Esophagus squamous epithelium (tissue), 5 donors: Measurements from ENCODE around the gene SGSH. TPM values are rescaled to one million over a fixed set of nuclear protein-coding genes. Genes with fewer than 3 reads are reported as not detected.
A peak's percentile ranks its signal among the peaks of the same experiment; 100 is the strongest.

Experiments used
- DNase-seq: peaks from one replicate; lab custom pipeline; 2025; lab: John Stamatoyannopoulos, UW
- H3K27ac ChIP-seq, 4 donors: fragments of 200-600 bp; sonication (generic); one replicate each; pipeline ENCODE4 v1.5.1; 2016 to 2019; ENCODE audit warnings: mild to moderate bottlenecking in 1 of 4
- H3K27me3 ChIP-seq, 4 donors: fragments of 200-600 bp; sonication (generic); 1 replicate in 3 of 4; 2 replicates in 1 of 4; pipeline versions ENCODE4 v1.5.1 to v1.6.0; 2017 to 2021; ENCODE audit warnings: antibody characterized with exemption in 1 of 4
- H3K36me3 ChIP-seq, 3 donors: fragments of 200-600 bp; sonication (generic); one replicate each; pipeline ENCODE4 v1.5.1; 2016 to 2019
- H3K4me1 ChIP-seq, 3 donors: fragments of 200-600 bp; sonication (generic); one replicate each; pipeline ENCODE4 v1.5.1; 2017 to 2019
- H3K4me3 ChIP-seq, 4 donors: fragments of 200-600 bp; sonication (generic); 1 replicate in 3 of 4; 2 replicates in 1 of 4; pipeline ENCODE4 v1.5.1; 2016 to 2019; ENCODE audit warnings: mild to moderate bottlenecking in 2 of 4, moderate library complexity in 1 of 4
- H3K9me3 ChIP-seq, 3 donors: fragments of 200-600 bp; sonication (generic); one replicate each; pipeline ENCODE4 v1.5.1; 2016 to 2019
- CTCF ChIP-seq, 6 experiments: fragments of 450-650 bp in 4 of 6; fragments of 200-600 bp in 2 of 6; sonication (generic) in 2 of 6; IDR thresholded peaks; one replicate each; pipeline ENCODE4 v1.5.1; 2016 to 2019; ENCODE audit warnings: antibody characterized with exemption in 6 of 6, mild to moderate bottlenecking in 4 of 6, moderate library complexity in 4 of 6
- POLR2A ChIP-seq, 4 donors: fragments of 450-650 bp; IDR thresholded peaks; one replicate each; pipeline ENCODE4 v1.6.1; 2017; ENCODE audit warnings: antibody characterized with exemption in 4 of 4, mild to moderate bottlenecking in 4 of 4, moderate library complexity in 3 of 4
- WGBS, 2 donors: methylation state at CpG; one replicate each; pipeline ENCODE4 v1.1.5; 2018; 5-methylcytosine and 5-hydroxymethylcytosine counted together
- intact Hi-C: fragments of 100-400 bp; cut with DNase I; formaldehyde crosslinking; loops from one replicate; pipeline ENCODE4 v1.15.0; 2022
- total RNA-seq, 4 donors: library from RNA; depleted of rRNA; stranded (reverse); fragments of >200 nt; gene quantifications; one replicate each; pipeline ENCODE4 v1.1.0, GENCODE V29; 2016
- donor health status: DM: yes; HTN: yes; CAD: no.

SGSH gene
- total RNA-seq, 4 donors from 2014 or later: 8.7 to 18.7 (median 12.9) TPM

- intact Hi-C loops: no loop called here
These were observed 43.4 kb downstream of the SGSH start for GRCh38 chr17:80176757-80177156.

GRCh38 chr17:80173916-80174315, 46.2 kb downstream of the SGSH start:
- Histone ChIP-seq H3K27me3 (no peaks in the 10 kb centered on the region), H3K4me1 (peaks cover 0 to 26% (median 8%) of the 10 kb centered on the region in 3 donors), H3K9me3 (no peaks in the 10 kb centered on the region), H3K4me3 (no peak overlapping the region), H3K27ac (no peak overlapping the region), H3K36me3 (peaks cover 0 to 8% (median 0%) of the 10 kb centered on the region in 3 donors)
- 81 to 96% methylated on average over 5 to 6 of the region's 6 CpGs for WGBS, 2 donors
- DNase-seq: no peak
- intact Hi-C loops: no loop called here
- TF ChIP-seq POLR2A (IDR thresholded peaks at IDR 0.05) (no peak), CTCF (IDR thresholded peaks at IDR 0.05) (no peak)

More at GRCh38 chr17:80176757-80177156, 43.4 kb downstream of the SGSH start:
- H3K4me3 ChIP-seq: no peak overlapping the region
- no peak for DNase-seq
- H3K27ac ChIP-seq: no peak overlapping the region
- H3K9me3 ChIP-seq: no peaks in the 10 kb centered on the region
- 83 to 91% methylated on average over 8 to 9 of the region's 11 CpGs for WGBS, 2 donors
- no peaks in the 10 kb centered on the region for H3K27me3 ChIP-seq
- peaks cover 0 to 10% (median 8%) of the 10 kb centered on the region in 3 donors for H3K4me1 ChIP-seq
- TF ChIP-seq CTCF (IDR thresholded peaks at IDR 0.05): no peak
- no peak for TF ChIP-seq POLR2A (IDR thresholded peaks at IDR 0.05)
- peaks cover 0 to 22% (median 0%) of the 10 kb centered on the region in 3 donors for H3K36me3 ChIP-seq

DNA sequence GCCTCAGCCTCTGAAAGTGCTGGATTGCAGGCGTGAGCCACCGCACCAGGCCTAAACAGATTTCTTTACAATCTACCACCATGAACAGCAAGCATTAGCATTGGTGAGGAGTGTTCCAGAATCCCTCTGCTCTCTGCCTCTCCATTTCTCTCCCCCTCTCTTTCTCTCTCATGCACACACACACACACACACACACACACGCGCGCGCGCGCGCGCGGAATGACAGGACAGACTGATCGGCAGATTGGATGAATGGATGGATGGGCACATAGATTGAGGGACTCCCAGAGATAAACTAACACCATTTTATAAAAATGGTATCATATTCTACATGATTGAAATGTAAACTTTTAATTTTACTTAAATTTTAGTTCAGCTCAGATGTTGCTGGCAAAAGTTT, 47.0 kb downstream of the SGSH start:
- peaks cover 0 to 32% (median 8%) of the 10 kb centered on the region in 3 donors for H3K4me1 ChIP-seq
- H3K27ac ChIP-seq: no peak overlapping the region
- TF ChIP-seq CTCF (IDR thresholded peaks at IDR 0.05) (no peak), POLR2A (IDR thresholded peaks at IDR 0.05) (no peak)
- no peaks in the 10 kb centered on the region for H3K9me3 ChIP-seq
- H3K27me3 ChIP-seq: no peaks in the 10 kb centered on the region
- 80 to 85% methylated on average over 12 of the region's 12 CpGs for WGBS, 2 donors
- H3K36me3 ChIP-seq: peaks cover 0 to 5% (median 0%) of the 10 kb centered on the region in 3 donors
- intact Hi-C loops: no loop called here
- no peak overlapping the region for H3K4me3 ChIP-seq
- no peak for DNase-seq

DNA sequence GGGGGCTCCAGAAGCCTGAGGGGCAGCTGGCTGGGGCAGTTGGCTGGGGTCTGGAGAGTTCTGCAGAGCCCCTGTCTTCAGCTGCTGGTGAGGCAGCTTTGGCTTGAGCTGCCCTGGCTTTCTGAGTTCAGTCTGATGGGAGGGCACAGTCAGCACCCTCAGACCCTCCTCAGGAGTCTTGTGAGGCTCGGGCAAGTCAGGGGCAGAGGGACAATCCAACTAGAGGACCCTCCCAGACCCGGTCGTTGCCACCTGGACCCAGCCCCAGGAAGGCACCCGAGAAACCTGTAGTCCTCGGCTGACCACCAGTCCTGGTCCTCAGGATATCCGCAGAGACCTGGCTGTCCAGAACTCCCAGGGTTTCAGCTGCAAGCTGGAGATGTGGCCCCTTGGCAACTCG, 48.5 kb downstream of the SGSH start:
- intact Hi-C loops: no loop called here
- H3K4me3 ChIP-seq: no peak overlapping the region
- no peak overlapping the region for H3K27ac ChIP-seq
- WGBS, 2 donors: 85 to 90% methylated on average over 2 to 3 of the region's 7 CpGs
- no peak for DNase-seq
- no peaks in the 10 kb centered on the region for H3K9me3 ChIP-seq
- H3K4me1 ChIP-seq: peaks cover 0 to 36% (median 8%) of the 10 kb centered on the region in 3 donors
- H3K36me3 ChIP-seq: peaks cover 0 to 5% (median 0%) of the 10 kb centered on the region in 3 donors
- H3K27me3 ChIP-seq: no peaks in the 10 kb centered on the region
- no peak for TF ChIP-seq POLR2A (IDR thresholded peaks at IDR 0.05)
- no peak for TF ChIP-seq CTCF (IDR thresholded peaks at IDR 0.05)

GRCh38 chr17:80169784-80170500, 50.2 kb downstream of the SGSH start, which contains the start of gene CARD14:
TSS of gene CARD14 (plus strand) at chr17:80170030. CDS start at chr17:80181439, 11,409 bp downstream.
- H3K27me3 ChIP-seq: no peaks in the 10 kb centered on the region
- peak within 1 kb of the TSS; percentile 35 to 60 (median 45) for H3K4me3 ChIP-seq
- TF ChIP-seq CTCF (IDR thresholded peaks at IDR 0.05): no peak
- TF ChIP-seq POLR2A (IDR thresholded peaks at IDR 0.05): peak in 2 of 4 donors; percentile 44 to 59
- peaks cover 0 to 5% (median 0%) of the 10 kb centered on the region in 3 donors for H3K36me3 ChIP-seq
- peaks cover 0 to 33% (median 0%) of the 10 kb centered on the region in 3 donors for H3K4me1 ChIP-seq
- no peaks in the 10 kb centered on the region for H3K9me3 ChIP-seq
- no peak for DNase-seq
- WGBS, 2 donors: 33 to 40% methylated on average over 6 to 8 of the region's 19 CpGs
- intact Hi-C loops: no loop called here
- peak within 1 kb of the TSS; percentile 21 to 74 (median 62) for H3K27ac ChIP-seq
